Right lobe of liver (tissue), 4 donors: ENCODE measurements around the gene ABHD2.

Source experiments
- CTCF ChIP-seq, 4 donors: fragments of 200-600 bp in 3 of 4; fragments of 450-650 bp in 1 of 4; IDR thresholded peaks; one replicate each; pipeline versions ENCODE4 v1.5.1 to v1.8.0; 2016 to 2022; ENCODE audit warnings: antibody characterized with exemption in 4 of 4, mild to moderate bottlenecking in 2 of 4
- POLR2A ChIP-seq: fragments of 450-650 bp; IDR thresholded peaks from one replicate; pipeline ENCODE4 v1.6.1; 2017; ENCODE audit warnings: antibody characterized with exemption, mild to moderate bottlenecking
- donor health status: DM: no; HTN: no; CAD: no.
- donor health status: DM: no; HTN: no; CAD: no.
- donor health status: DM: no; HTN: yes; CAD: no.

GRCh38 chr15:89184357-89184756, 96.1 kb downstream of the ABHD2 start:
- TF ChIP-seq CTCF (IDR thresholded peaks at IDR 0.05): no peak
- no peak for TF ChIP-seq POLR2A
